IPS DF 6.9 (cell line): ENCODE data around the gene PHB1.

Experiments
- DNase-seq: peaks from one replicate; pipeline ENCODE4 v3.0.0-alpha.2; 2013; ENCODE audit warnings: low read depth, low spot score
- H3K27ac ChIP-seq: one replicate; pipeline ENCODE4 v1.5.1; 2013; ENCODE audit warnings: low read length, control low read depth
- H3K27me3 ChIP-seq: 2 replicates; pipeline ENCODE4 v1.6.1; 2013; ENCODE audit warnings: mild to moderate bottlenecking, low read length; ENCODE audit not compliant: control insufficient read depth, insufficient read depth
- H3K36me3 ChIP-seq: 2 replicates; pipeline ENCODE4 v1.6.1; 2013; ENCODE audit warnings: low read length; ENCODE audit not compliant: control insufficient read depth, insufficient read depth
- H3K4me1 ChIP-seq: 2 replicates; pipeline ENCODE4 v1.6.1; 2013; ENCODE audit warnings: low read length; ENCODE audit not compliant: control insufficient read depth, insufficient read depth
- H3K4me3 ChIP-seq: 2 replicates; pipeline ENCODE4 v1.5.1; 2013; ENCODE audit warnings: mild to moderate bottlenecking, low read length
- H3K9me3 ChIP-seq: 2 replicates; pipeline ENCODE4 v1.6.1; 2013; ENCODE audit warnings: low read length, inconsistent platforms; ENCODE audit not compliant: control insufficient read depth, insufficient read depth
- WGBS: extraction: QIAGEN DNeasy Blood & Tissue Kit; methylation state at CpG from one replicate; pipeline ENCODE4 v1.1.7; 2013; ENCODE audit warnings: mixed read lengths, missing lambda C conversion rate; ENCODE audit not compliant: insufficient read length, insufficient coverage; 5-methylcytosine and 5-hydroxymethylcytosine counted together

Gene PHB1

DNA sequence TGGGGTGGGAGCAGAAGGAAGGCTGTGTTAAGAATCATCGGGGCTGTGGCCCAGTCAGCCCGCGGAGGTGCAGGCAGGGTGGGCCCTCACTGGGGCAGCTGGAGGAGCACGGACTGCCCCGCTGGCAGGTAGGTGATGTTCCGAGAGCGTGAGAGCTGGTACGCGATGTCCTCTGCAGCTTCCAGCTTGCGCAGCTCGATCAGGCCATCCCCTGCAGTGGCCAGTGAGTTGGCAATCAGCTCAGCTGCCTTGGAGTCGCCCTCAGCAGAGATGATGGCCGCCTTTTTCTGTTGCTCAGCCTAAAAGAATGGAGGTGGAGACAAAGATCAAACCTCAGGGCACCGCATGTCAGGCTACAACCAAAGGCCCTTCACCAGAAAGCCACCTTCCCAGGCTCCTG lies 9.8 kb downstream of the PHB1 start:
- peaks cover 41% of the 10 kb centered on the region for H3K36me3 ChIP-seq
- no peaks in the 10 kb centered on the region for H3K9me3 ChIP-seq
- WGBS, result no CpG with 5 or more reads among the region's 14 CpGs
- H3K27ac ChIP-seq, result no peak overlapping the region
- H3K4me1 ChIP-seq, result no peaks in the 10 kb centered on the region
- no peaks in the 10 kb centered on the region for H3K27me3 ChIP-seq
- DNase-seq, result no peak
- no peak overlapping the region for H3K4me3 ChIP-seq

DNA sequence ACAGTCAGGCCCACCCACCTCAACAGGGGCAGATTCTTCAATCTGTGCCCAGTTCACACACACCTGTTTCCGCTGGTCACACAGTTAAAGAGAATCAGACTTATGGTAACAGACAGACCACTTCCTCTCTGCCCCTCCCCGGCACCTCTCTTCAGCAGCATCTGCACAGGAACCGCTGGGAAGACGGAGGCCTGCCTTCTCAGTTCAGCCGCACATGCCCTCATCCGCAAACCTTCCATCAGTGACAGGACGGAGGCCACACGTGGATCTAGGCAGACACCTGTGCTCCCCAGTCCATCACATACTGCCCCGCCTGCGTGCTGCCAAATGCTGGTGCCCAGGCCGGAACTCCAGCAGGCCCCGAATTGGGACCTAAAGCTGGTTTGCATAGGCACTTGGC lies 10.3 kb downstream of the PHB1 start:
- no peak for DNase-seq
- H3K4me1 ChIP-seq, result no peaks in the 10 kb centered on the region
- WGBS, result no CpG with 5 or more reads among the region's 12 CpGs
- no peak overlapping the region for H3K27ac ChIP-seq
- no peak overlapping the region for H3K4me3 ChIP-seq
- no peaks in the 10 kb centered on the region for H3K9me3 ChIP-seq
- H3K27me3 ChIP-seq, result no peaks in the 10 kb centered on the region
- peaks cover 38% of the 10 kb centered on the region for H3K36me3 ChIP-seq

DNA sequence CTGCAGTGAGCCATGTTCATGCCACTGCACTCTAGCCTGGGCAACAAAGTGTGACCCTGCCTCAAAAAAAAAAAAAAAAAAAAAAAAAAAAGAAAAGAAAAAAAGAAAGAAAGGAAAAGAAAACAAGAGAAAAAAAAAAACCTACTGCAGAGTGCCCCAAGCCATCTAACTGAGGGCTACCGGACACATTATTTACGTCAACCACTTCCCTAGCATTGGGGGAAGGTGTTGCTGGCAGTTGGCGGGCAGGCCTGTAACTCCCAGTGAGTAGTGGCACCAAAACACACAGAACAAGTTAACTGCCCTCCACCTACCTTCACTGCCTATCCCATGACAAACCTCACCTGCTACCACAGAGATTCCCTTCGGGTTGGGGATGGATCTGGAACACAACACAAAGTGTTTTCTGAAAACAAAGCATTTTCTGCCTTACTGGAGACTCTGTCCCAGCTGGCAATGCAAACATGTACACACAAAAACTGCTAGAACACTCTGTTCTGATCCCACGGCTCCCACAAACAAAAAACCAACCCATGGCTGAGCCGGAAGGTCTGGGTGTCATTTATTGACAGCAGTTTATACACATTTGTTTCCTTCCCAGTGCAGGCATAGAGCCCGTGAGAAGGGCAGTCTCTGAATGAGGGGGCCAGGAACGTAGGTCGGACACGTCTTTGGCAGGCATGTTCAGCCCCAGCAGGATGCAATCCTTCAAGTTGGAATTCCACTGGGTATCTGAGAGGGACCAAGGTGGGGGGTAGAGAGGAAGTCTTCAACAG lies 11.0 kb downstream of the PHB1 start:
- Histone ChIP-seq H3K4me1 (no peaks in the 10 kb centered on the region), H3K36me3 (peaks cover 33% of the 10 kb centered on the region), H3K27ac (no peak overlapping the region), H3K9me3 (no peaks in the 10 kb centered on the region), H3K27me3 (no peaks in the 10 kb centered on the region), H3K4me3 (no peak overlapping the region)
- no peak for DNase-seq
- WGBS, result no CpG with 5 or more reads among the region's 10 CpGs

DNA sequence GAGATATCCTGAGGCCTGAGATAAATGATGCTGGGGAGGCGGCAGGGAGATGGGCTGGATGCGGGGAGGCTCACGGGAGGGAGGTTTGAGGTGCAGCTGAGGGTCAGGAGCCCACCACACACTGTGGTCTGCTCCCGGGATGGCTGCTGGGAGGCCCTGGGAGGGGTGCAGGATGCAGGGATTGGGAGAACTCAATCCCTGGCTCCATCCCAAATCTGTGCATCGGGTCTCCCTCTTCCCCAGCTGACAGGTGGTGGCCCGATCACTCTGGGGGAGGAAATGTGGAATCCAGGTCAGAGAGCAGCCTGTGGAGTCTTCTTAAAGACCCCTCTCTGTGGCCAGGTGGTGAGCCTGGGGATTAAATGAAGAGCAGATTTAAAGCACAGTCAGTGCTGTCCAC lies 12.0 kb downstream of the PHB1 start:
- no CpG with 5 or more reads among the region's 6 CpGs for WGBS
- no peak overlapping the region for H3K27ac ChIP-seq
- no peaks in the 10 kb centered on the region for H3K27me3 ChIP-seq
- H3K4me1 ChIP-seq, result no peaks in the 10 kb centered on the region
- H3K36me3 ChIP-seq, result peaks cover 33% of the 10 kb centered on the region
- no peaks in the 10 kb centered on the region for H3K9me3 ChIP-seq
- DNase-seq, result no peak
- no peak overlapping the region for H3K4me3 ChIP-seq

DNA sequence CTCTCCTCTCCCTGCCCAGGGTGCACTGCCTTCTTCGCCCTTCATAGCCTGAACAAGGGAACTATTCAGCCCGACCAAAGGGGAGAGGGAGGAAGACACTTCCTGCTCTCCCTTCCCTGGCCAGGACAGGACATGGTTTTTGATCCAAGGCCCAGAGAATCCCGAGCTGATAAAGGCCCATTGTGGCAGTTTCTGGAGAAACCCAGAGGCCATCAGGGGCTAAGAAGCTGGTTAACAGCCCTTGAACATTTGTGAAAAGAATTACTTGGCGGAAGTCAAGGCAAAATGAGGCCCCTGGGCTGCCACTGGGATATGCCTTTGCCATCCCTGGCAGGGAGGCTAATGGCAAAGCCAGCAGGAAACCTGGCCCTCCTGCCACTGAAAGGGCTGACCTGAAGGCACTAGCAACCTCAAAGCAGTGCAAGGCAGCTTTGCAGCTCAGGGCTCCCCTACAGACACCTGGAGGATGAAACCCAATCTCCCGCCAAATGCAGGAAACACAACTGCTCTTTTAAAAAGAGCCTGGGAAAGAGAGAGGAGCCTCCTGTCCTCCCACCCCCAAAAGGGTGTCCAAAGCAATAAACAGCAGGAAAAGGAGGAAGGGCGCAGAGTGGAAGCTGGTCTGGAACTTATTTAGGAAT lies 12.6 kb downstream of the PHB1 start:
- no CpG with 5 or more reads among the region's 6 CpGs for WGBS
- H3K36me3 ChIP-seq, result peaks cover 29% of the 10 kb centered on the region
- no peak overlapping the region for H3K4me3 ChIP-seq
- H3K9me3 ChIP-seq, result no peaks in the 10 kb centered on the region
- no peak overlapping the region for H3K27ac ChIP-seq
- DNase-seq, result no peak
- no peaks in the 10 kb centered on the region for H3K4me1 ChIP-seq
- no peaks in the 10 kb centered on the region for H3K27me3 ChIP-seq

DNA sequence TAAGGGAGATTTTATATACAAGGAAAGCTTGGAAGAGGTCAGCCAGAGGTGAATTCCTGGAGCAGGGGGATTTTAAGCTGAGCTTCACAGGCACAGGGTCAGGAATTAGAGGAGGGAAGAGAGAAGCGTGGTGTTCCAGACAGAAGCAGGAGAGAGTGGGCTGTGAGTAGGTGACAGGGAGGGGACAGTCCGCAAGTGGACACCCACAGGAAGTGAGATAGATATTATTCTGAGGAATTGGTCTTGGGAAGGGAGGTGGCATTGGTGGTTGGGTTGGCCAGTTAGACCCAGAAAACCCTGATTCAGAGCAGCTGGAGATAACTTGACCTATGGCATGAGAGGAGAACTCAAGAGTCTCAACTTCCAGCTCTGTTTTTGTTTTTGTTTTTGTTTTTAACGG lies 14.7 kb downstream of the PHB1 start:
- Histone ChIP-seq H3K27me3 (no peaks in the 10 kb centered on the region), H3K27ac (no peak overlapping the region), H3K4me3 (no peak overlapping the region), H3K4me1 (no peaks in the 10 kb centered on the region), H3K9me3 (no peaks in the 10 kb centered on the region), H3K36me3 (peaks cover 12% of the 10 kb centered on the region)
- WGBS, result no CpG with 5 or more reads among the region's 3 CpGs
- no peak for DNase-seq

DNA sequence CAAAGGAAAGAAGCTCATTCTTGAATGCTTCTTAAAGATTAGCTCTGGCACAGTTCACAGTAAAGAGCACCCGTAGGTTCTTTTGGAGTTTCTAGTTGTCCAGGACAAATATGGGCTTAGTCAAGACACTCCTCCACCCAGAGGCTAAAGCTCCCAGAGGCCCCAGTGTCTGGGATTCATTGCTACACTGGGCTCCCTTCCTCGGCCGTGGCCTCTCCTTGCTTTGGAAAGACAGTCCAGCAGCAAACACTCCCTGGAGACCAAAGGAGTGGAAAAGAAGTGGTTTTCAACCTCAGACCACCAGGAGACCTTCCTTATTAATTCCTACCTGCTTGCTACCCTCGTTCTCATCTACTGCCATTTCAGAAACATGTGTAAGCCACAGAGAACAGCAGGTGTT lies 17.1 kb downstream of the PHB1 start:
- H3K27ac ChIP-seq, result no peak overlapping the region
- H3K27me3 ChIP-seq, result no peaks in the 10 kb centered on the region
- WGBS, result no CpG with 5 or more reads among the region's 4 CpGs
- no peaks in the 10 kb centered on the region for H3K4me1 ChIP-seq
- DNase-seq, result no peak
- H3K36me3 ChIP-seq, result no peaks in the 10 kb centered on the region
- H3K9me3 ChIP-seq, result no peaks in the 10 kb centered on the region
- H3K4me3 ChIP-seq, result no peak overlapping the region

DNA sequence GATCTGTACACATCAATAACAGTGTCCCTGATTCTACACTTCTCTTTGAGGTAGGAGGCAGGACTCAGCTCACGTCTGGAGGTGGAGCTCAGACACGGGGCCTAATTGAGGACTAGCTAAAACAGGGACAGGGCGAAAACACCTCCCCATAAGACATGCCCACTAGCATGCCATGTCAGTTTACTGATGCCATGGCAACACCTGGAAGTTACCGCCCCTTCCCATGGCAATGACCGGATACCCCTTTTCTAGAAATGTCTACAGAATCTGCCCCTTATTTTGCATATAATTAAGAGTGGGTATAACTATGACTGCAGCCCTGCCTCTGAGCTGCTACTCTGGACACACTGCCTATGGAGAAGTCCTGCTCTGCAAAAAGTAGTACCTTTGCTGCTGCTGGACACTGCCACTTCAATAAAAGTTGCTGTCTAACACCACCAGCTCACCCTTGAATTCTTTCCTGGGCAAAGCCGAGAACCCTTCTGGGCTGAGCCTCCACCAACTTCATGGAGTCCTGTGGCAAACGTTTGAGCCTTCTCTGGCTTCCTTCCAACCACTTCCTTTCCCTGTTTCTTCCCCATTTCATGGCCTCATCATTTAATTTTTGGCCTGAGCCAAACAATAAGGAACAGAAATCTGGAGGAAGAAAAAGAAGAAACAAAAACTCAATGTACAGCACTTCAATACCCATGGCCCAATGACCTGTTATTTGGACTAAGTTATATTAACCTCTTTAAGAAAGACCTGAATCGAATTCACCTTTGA lies 21.0 kb downstream of the PHB1 start:
- Histone ChIP-seq H3K27ac (no peak overlapping the region), H3K4me1 (0 out of 2 replicates have a peak, but pooled peaks cover 1% of the 10 kb centered on the region), H3K4me3 (no peak overlapping the region), H3K9me3 (no peaks in the 10 kb centered on the region), H3K27me3 (no peaks in the 10 kb centered on the region), H3K36me3 (no peaks in the 10 kb centered on the region)
- no peak for DNase-seq
- WGBS, result no CpG with 5 or more reads among the region's 8 CpGs

DNA sequence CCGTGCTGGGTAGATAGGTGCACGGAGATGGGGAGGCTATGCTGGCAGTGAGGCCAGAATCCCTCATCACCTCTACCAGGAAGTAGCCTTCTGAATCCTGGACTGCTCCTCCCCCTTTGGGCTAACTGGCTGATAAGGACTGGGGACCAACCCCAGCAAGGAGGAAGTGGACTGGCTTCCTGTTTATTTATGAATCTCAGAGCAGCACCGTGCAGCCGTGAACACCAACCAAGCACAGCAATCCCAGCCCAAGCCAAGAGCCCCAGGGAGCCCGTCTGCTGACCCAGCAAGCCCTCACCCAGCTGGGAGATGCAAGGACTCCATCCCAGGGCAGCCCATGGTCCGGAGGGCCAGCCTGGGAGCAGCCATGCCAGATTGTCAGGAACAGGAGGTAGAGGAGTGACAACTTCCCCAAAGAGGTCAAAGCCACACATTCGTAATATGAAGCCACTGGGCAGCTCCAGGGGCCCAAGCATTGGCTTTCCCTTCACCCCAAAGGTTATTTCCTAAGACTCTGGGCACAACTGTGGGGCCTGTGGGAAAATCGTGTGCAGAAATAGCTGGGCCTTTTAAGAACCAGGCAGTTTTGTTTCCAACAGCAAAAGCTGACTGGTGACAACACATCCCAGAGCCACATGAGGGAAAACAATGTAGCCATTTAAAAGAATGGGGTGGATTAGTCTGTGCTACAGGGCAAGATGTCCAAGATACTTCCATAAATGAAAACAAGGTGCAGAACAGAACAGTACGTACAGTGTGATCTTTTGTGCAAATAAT lies 23.9 kb downstream of the PHB1 start:
- 0 out of 2 replicates have a peak, but pooled peaks cover 1% of the 10 kb centered on the region for H3K4me1 ChIP-seq
- no peak overlapping the region for H3K27ac ChIP-seq
- H3K9me3 ChIP-seq, result no peaks in the 10 kb centered on the region
- no peak for DNase-seq
- H3K27me3 ChIP-seq, result no peaks in the 10 kb centered on the region
- no CpG with 5 or more reads among the region's 9 CpGs for WGBS
- H3K36me3 ChIP-seq, result no peaks in the 10 kb centered on the region
- H3K4me3 ChIP-seq, result no peak overlapping the region
